Measurements from ENCODE around the gene MPC1. TPM values are rescaled to one million over a fixed set of nuclear protein-coding genes. Genes with fewer than 3 reads are reported as not detected.
"Not testable (repeated sequence)": the region's sequence is repeated elsewhere in the genome, so short reads cannot be mapped to it uniquely, and the experiment has no call there.

MPC1 gene
- total and polyA plus RNA-seq, 5 donors from 2014 or later, result 25.7 to 92.1 (median 76.6) TPM

- no peak overlapping the region for H3K27ac ChIP-seq (ENCODE audit: insufficient read depth, low read length, poor library complexity, severe bottlenecking)
- H3K27me3 ChIP-seq (ENCODE audit: control insufficient read depth, insufficient read depth, low read length), result no peaks in the 10 kb centered on the region
- H3K4me3 ChIP-seq (ENCODE audit: low read depth, low read length), result no peak overlapping the region
- ATAC-seq (ENCODE audit: low read depth in 2 of 2) (no peak), DNase-seq (no peak)
- no peaks in the 10 kb centered on the region for H3K9me3 ChIP-seq (ENCODE audit: control insufficient read depth in 2 of 2, low read length in 2 of 2)
- Mint-ChIP-seq H3K4me1 (peaks cover 0 to 2% (median 0%) of the 10 kb centered on the region in 4 donors), H3K27ac (no peak overlapping the region), H3K4me3 (no peak overlapping the region), H3K36me3 (no peaks in the 10 kb centered on the region), H3K27me3 (peaks cover 14% of the 10 kb centered on the region), H3K9me3 (no peaks in the 10 kb centered on the region)
- H3K4me1 ChIP-seq (ENCODE audit: control insufficient read depth, insufficient read depth, low read length, poor library complexity, severe bottlenecking), result no peaks in the 10 kb centered on the region
- no peaks in the 10 kb centered on the region for H3K36me3 ChIP-seq (ENCODE audit: control insufficient read depth, insufficient read depth, low read length)
Measured at GRCh38 chr6:166394036-166394892, 11.5 kb upstream of the MPC1 start.

GRCh38 chr6:166393535-166393823, 10.7 kb upstream of the MPC1 start:
- Mint-ChIP-seq H3K4me1 (peaks cover 0 to 2% (median 0%) of the 10 kb centered on the region in 4 donors), H3K27me3 (peaks cover 12% of the 10 kb centered on the region), H3K36me3 (no peaks in the 10 kb centered on the region), H3K27ac (no peak overlapping the region), H3K9me3 (no peaks in the 10 kb centered on the region), H3K4me3 (no peak overlapping the region)
- no peaks in the 10 kb centered on the region for H3K27me3 ChIP-seq (ENCODE audit: control insufficient read depth, insufficient read depth, low read length)
- H3K9me3 ChIP-seq (ENCODE audit: control insufficient read depth in 2 of 2, low read length in 2 of 2), result no peaks in the 10 kb centered on the region
- no peak overlapping the region for H3K27ac ChIP-seq (ENCODE audit: insufficient read depth, low read length, poor library complexity, severe bottlenecking)
- DNase-seq, result no peak
- H3K4me1 ChIP-seq (ENCODE audit: control insufficient read depth, insufficient read depth, low read length, poor library complexity, severe bottlenecking), result no peaks in the 10 kb centered on the region
- H3K36me3 ChIP-seq (ENCODE audit: control insufficient read depth, insufficient read depth, low read length), result no peaks in the 10 kb centered on the region
- ATAC-seq (ENCODE audit: low read depth in 2 of 2), result no peak
- H3K4me3 ChIP-seq (ENCODE audit: low read depth, low read length), result no peak overlapping the region

DNA sequence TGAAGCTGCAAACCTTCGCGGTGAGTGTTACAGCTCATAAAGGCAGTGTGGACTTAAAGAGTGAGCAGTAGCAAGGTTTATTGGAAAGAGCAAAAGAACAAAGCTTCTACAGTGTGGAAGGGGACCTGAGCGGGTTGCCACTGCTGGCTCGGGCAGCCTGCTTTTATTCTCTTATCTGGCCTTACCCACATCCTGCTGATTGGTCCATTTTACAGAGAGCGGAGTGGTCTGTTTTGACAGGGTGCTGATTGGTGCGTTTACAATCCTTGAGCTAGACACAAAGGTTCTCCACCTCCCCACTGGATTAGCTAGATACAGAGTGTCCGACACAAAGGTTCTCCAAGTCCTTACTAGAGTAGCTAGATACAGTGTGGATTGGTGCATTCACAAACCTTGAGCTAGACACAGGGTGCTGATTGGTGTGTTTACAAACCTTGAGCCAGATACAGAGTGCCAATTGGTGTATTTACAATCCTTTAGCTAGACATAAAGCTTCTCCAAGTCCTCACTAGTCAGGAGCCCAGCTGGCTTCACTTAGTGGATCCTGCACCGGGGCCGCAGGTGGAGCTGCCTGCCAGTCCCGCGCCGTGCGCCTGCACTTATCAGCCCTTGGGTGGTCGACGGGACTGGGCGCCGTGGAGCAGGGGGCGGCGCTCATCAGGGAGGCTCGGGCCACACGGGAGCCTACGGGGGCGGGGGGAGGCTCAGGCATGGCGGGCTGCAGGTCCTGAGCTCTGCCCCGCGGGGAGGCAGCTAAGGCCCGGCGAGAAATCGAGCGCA, 10.2 kb upstream of the MPC1 start:
- H3K9me3 ChIP-seq (ENCODE audit: control insufficient read depth in 2 of 2, low read length in 2 of 2); H3K4me1 ChIP-seq (ENCODE audit: control insufficient read depth, insufficient read depth, low read length, poor library complexity, severe bottlenecking); H3K27me3 ChIP-seq (ENCODE audit: control insufficient read depth, insufficient read depth, low read length); ATAC-seq (ENCODE audit: low read depth in 2 of 2); H3K36me3 Mint-ChIP-seq; H3K27ac ChIP-seq (ENCODE audit: insufficient read depth, low read length, poor library complexity, severe bottlenecking); H3K4me1 Mint-ChIP-seq; H3K27ac Mint-ChIP-seq; H3K4me3 ChIP-seq (ENCODE audit: low read depth, low read length); H3K4me3 Mint-ChIP-seq; DNase-seq; H3K36me3 ChIP-seq (ENCODE audit: control insufficient read depth, insufficient read depth, low read length); H3K9me3 Mint-ChIP-seq: not testable (repeated sequence)
- peaks cover 12% of the 10 kb centered on the region for H3K27me3 Mint-ChIP-seq

DNA sequence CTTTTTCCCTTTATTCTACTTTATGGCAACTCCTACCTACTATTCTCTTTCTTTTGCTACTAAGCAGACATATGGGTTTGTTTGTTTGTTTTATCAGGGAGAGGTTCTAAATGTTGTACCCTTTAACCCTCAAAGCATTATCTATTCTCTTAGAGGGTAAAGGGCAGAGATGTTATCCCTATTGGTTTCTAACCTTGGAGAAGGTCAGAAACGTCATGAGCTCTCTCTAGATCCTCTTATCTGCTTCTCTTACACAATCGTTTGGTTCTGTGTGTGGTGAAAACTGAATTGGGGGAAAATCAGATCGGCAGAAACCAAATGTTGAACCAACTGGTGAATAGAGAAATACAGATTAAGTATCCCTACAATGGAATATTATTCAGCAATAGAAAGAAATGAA, 6.4 kb upstream of the MPC1 start:
- Mint-ChIP-seq H3K4me3 (no peak overlapping the region), H3K9me3 (no peaks in the 10 kb centered on the region), H3K27ac (no peak overlapping the region), H3K36me3 (no peaks in the 10 kb centered on the region), H3K27me3 (peaks cover 10% of the 10 kb centered on the region), H3K4me1 (peaks cover 0 to 9% (median 2%) of the 10 kb centered on the region in 4 donors)
- Histone ChIP-seq H3K36me3 (ENCODE audit: control insufficient read depth, insufficient read depth, low read length) (no peaks in the 10 kb centered on the region), H3K27ac (ENCODE audit: insufficient read depth, low read length, poor library complexity, severe bottlenecking) (no peak overlapping the region), H3K27me3 (ENCODE audit: control insufficient read depth, insufficient read depth, low read length) (no peaks in the 10 kb centered on the region), H3K9me3 (ENCODE audit: control insufficient read depth in 2 of 2, low read length in 2 of 2) (no peaks in the 10 kb centered on the region), H3K4me3 (ENCODE audit: low read depth, low read length) (no peak overlapping the region), H3K4me1 (ENCODE audit: control insufficient read depth, insufficient read depth, low read length, poor library complexity, severe bottlenecking) (no peaks in the 10 kb centered on the region)
- ATAC-seq (ENCODE audit: low read depth in 2 of 2) (no peak), DNase-seq (no peak)

- H3K27ac ChIP-seq (ENCODE audit: insufficient read depth, low read length, poor library complexity, severe bottlenecking), result no peak overlapping the region
- H3K27me3 ChIP-seq (ENCODE audit: control insufficient read depth, insufficient read depth, low read length), result no peaks in the 10 kb centered on the region
- DNase-seq, result no peak
- no peak overlapping the region for H3K4me3 ChIP-seq (ENCODE audit: low read depth, low read length)
- H3K36me3 ChIP-seq (ENCODE audit: control insufficient read depth, insufficient read depth, low read length), result no peaks in the 10 kb centered on the region
- H3K27me3 Mint-ChIP-seq, result peaks cover 7% of the 10 kb centered on the region
- ATAC-seq (ENCODE audit: low read depth in 2 of 2), result no peak
- H3K4me1 ChIP-seq (ENCODE audit: control insufficient read depth, insufficient read depth, low read length, poor library complexity, severe bottlenecking), result peaks cover 5% of the 10 kb centered on the region
- no peaks in the 10 kb centered on the region for H3K36me3 Mint-ChIP-seq
- no peaks in the 10 kb centered on the region for H3K9me3 Mint-ChIP-seq
- no peak overlapping the region for H3K27ac Mint-ChIP-seq
- H3K9me3 ChIP-seq (ENCODE audit: control insufficient read depth in 2 of 2, low read length in 2 of 2), result no peaks in the 10 kb centered on the region
- peaks cover 0 to 9% (median 5%) of the 10 kb centered on the region in 4 donors for H3K4me1 Mint-ChIP-seq
- H3K4me3 Mint-ChIP-seq, result no peak overlapping the region
Measured at GRCh38 chr6:166388290-166389004, 5.7 kb upstream of the MPC1 start.

GRCh38 chr6:166387642-166388289, 5.0 kb upstream of the MPC1 start:
- Mint-ChIP-seq H3K9me3 (no peaks in the 10 kb centered on the region), H3K36me3 (no peaks in the 10 kb centered on the region), H3K4me1 (peaks cover 0 to 9% (median 5%) of the 10 kb centered on the region in 4 donors), H3K27me3 (peaks cover 7% of the 10 kb centered on the region), H3K4me3 (peak overlapping the region in 1 of 4 donors; percentile 27), H3K27ac (no peak overlapping the region)
- Histone ChIP-seq H3K4me1 (ENCODE audit: control insufficient read depth, insufficient read depth, low read length, poor library complexity, severe bottlenecking) (peaks cover 5% of the 10 kb centered on the region), H3K27me3 (ENCODE audit: control insufficient read depth, insufficient read depth, low read length) (no peaks in the 10 kb centered on the region), H3K27ac (ENCODE audit: insufficient read depth, low read length, poor library complexity, severe bottlenecking) (no peak overlapping the region), H3K4me3 (ENCODE audit: low read depth, low read length) (no peak overlapping the region), H3K9me3 (ENCODE audit: control insufficient read depth in 2 of 2, low read length in 2 of 2) (no peaks in the 10 kb centered on the region), H3K36me3 (ENCODE audit: control insufficient read depth, insufficient read depth, low read length) (no peaks in the 10 kb centered on the region)
- DNase-seq (no peak), ATAC-seq (ENCODE audit: low read depth in 2 of 2) (no peak)

DNA sequence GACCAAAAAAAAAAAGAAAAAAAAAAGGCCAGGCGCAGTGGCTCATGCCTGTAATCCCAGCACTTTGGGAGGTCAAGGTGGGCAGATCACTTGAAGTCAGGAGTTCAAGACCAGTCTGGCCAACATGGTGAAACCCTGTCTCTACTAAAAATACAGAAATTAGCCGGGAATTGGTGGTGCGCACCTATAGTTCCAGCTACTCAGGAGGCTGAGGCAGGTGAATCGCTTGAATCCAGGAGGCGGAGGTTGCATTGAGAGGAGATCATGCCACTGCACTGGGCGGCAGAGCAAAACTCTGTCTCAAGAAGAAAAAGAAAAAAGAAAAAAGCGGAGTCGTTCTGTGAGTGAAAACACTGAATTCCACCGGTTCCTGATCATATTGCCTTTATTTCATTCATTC, 4.4 kb upstream of the MPC1 start:
- H3K36me3 Mint-ChIP-seq; H3K4me3 Mint-ChIP-seq; H3K9me3 Mint-ChIP-seq; H3K36me3 ChIP-seq (ENCODE audit: control insufficient read depth, insufficient read depth, low read length); H3K4me1 Mint-ChIP-seq; H3K27ac ChIP-seq (ENCODE audit: insufficient read depth, low read length, poor library complexity, severe bottlenecking); H3K27me3 Mint-ChIP-seq; H3K27ac Mint-ChIP-seq; H3K27me3 ChIP-seq (ENCODE audit: control insufficient read depth, insufficient read depth, low read length); ATAC-seq (ENCODE audit: low read depth in 2 of 2); H3K9me3 ChIP-seq (ENCODE audit: control insufficient read depth in 2 of 2, low read length in 2 of 2); DNase-seq; H3K4me1 ChIP-seq (ENCODE audit: control insufficient read depth, insufficient read depth, low read length, poor library complexity, severe bottlenecking); H3K4me3 ChIP-seq (ENCODE audit: low read depth, low read length): not testable (repeated sequence)
